GM21528 (cell line): Measurements from ENCODE around the gene ACBD6.
"Not testable (repeated sequence)": the region's sequence is repeated elsewhere in the genome, so short reads cannot be mapped to it uniquely, and the experiment has no call there.

Source experiments
- ATAC-seq: cut with Tn5 transposase; IDR thresholded peaks from one replicate; pipeline ENCODE4 v1.9.1; 2021; ENCODE audit warnings: mild to moderate bottlenecking, moderate library complexity; ENCODE audit not compliant: unreplicated experiment, low FRiP score

Gene ACBD6

GRCh38 chr1:180424848-180425457 is 77.4 kb downstream of the ACBD6 start:
- ATAC-seq: no peak

- ATAC-seq: no peak
These were observed 80.8 kb downstream of the ACBD6 start for GRCh38 chr1:180421614-180422013.

GRCh38 chr1:180421145-180421544 is 81.2 kb downstream of the ACBD6 start:
- ATAC-seq: not testable (repeated sequence)

GRCh38 chr1:180415985-180416633 is 86.3 kb downstream of the ACBD6 start:
- no peak for ATAC-seq

GRCh38 chr1:180415236-180415848 is 87.0 kb downstream of the ACBD6 start:
- no peak for ATAC-seq

- no peak for ATAC-seq
These were observed 89.8 kb downstream of the ACBD6 start for GRCh38 chr1:180412583-180412982.

- ATAC-seq: not testable (repeated sequence)
These were observed 94.2 kb downstream of the ACBD6 start for GRCh38 chr1:180408128-180408527.

- ATAC-seq: no peak
These were observed 95.3 kb downstream of the ACBD6 start for GRCh38 chr1:180407051-180407450.

- no peak for ATAC-seq
These were observed 99.8 kb downstream of the ACBD6 start for GRCh38 chr1:180402551-180402950.

- ATAC-seq: no peak
These were observed 100.4 kb downstream of the ACBD6 start for GRCh38 chr1:180402001-180402400.

GRCh38 chr1:180397175-180397574 is 105.2 kb downstream of the ACBD6 start:
- no peak for ATAC-seq

GRCh38 chr1:180392427-180393145 is 109.8 kb downstream of the ACBD6 start:
- no peak for ATAC-seq

GRCh38 chr1:180392020-180392419 is 110.4 kb downstream of the ACBD6 start:
- ATAC-seq: no peak

- no peak for ATAC-seq
These were observed 115.0 kb downstream of the ACBD6 start for GRCh38 chr1:180387413-180387812.

- ATAC-seq: no peak
These were observed 115.5 kb downstream of the ACBD6 start for GRCh38 chr1:180386745-180387367.

- no peak for ATAC-seq
These were observed 117.2 kb downstream of the ACBD6 start for GRCh38 chr1:180385144-180385543.

GRCh38 chr1:180384286-180385005 is 117.9 kb downstream of the ACBD6 start:
- no peak for ATAC-seq

GRCh38 chr1:180382326-180383115 is 119.9 kb downstream of the ACBD6 start:
- no peak for ATAC-seq

GRCh38 chr1:180381184-180381580 is 121.2 kb downstream of the ACBD6 start:
- no peak for ATAC-seq
